GM19438 (cell line): ENCODE data around the gene GJD4.

ENCODE experiments used
- ATAC-seq: cut with Tn5 transposase; IDR thresholded peaks from one replicate; pipeline ENCODE4 v1.9.1; 2021; ENCODE audit warnings: low read depth; ENCODE audit not compliant: unreplicated experiment

The GJD4 gene

GRCh38 chr10:35605191-35605590 is at the start of gene GJD4:
TSS of gene GJD4 (plus strand) at chr10:35605341. CDS start at chr10:35605568, 227 bp downstream.
- ATAC-seq = no peak

DNA sequence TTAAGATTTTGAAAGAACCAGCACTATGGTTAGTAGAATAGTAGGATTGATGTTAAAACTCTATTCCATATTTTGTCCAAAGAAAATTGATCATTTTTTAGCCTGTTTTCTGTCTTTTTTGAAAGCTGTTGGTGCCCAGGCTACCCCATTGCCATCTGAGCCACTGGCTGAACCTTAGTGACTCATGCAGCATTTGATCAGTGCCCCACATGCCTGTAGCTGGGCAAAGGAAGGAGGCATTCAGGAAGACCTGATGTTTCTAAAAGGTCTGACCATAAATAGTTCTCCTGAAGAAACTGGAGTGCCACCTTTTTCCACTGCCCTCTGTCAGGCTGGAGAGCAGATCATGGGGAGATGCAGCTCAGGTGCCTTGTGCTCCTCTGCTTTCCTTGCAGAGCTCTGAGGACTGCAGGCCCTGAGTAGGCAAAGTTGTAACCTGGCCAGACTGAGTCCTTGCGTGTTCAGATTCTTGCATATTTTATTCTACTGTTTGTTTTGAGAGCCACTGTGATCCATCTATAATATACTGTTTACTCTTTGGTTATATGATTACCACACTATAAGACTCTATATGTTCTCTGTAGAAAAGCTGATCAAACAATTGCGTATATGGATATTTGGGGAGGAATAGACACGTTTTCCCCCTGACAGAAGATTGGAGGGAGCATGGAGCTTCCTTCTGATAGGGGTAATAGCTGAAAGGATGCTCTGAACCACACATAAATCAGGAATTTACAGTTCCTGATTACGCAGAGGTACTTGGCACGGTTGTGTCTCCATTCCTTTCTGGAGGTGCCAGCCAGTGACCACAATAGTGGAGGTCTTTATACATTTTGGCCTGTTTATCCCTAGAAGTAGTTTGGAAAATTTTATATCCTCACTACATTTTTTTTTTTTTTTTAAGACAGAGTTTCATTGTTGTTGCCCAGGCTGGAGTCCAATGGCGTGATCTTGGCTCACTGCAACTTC is 48.9 kb upstream of the GJD4 start:
- no peak for ATAC-seq

GRCh38 chr10:35558276-35558675 is 46.9 kb upstream of the GJD4 start:
- no peak for ATAC-seq

- ATAC-seq = no peak
These were observed 45.7 kb upstream of the GJD4 start for GRCh38 chr10:35559416-35559815.

DNA sequence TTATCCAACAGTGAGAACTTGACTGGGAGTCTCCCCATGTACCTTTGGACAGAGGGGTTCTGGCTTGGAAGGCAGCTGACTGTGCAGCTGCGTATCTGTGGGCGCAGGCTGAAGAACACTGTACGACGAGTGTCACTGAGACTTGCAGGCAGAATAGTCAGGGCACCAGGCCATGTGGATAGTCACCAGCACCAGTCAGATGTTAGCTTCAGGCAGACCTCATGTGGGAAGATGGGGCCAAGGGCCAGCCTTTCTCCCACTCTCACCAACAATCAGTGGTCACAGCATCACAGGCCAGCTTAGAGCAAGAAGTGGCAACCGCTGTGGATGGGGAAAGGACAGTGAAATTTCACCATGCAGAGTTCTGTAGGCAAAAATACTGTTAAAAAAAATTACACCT is 43.4 kb upstream of the GJD4 start:
- no peak for ATAC-seq

DNA sequence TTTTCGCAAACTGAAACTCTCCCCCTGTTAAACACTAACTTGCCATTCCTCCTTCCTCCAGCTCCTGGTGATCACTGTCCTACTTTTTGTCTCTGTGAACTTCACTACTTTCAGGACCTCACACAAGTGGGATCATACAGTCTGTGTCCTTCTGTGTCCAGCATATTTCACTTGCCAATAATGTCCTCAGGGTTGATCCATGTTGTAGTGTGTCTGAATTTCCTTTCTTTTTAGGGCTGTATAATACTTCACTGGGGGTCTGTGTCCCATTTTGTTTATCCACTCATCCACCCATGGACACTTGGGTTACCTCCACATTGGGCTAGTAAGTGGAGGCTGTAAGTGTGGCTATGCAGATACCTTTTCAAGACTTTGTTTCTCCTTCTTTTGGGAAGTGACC is 42.7 kb upstream of the GJD4 start:
- ATAC-seq = no peak

DNA sequence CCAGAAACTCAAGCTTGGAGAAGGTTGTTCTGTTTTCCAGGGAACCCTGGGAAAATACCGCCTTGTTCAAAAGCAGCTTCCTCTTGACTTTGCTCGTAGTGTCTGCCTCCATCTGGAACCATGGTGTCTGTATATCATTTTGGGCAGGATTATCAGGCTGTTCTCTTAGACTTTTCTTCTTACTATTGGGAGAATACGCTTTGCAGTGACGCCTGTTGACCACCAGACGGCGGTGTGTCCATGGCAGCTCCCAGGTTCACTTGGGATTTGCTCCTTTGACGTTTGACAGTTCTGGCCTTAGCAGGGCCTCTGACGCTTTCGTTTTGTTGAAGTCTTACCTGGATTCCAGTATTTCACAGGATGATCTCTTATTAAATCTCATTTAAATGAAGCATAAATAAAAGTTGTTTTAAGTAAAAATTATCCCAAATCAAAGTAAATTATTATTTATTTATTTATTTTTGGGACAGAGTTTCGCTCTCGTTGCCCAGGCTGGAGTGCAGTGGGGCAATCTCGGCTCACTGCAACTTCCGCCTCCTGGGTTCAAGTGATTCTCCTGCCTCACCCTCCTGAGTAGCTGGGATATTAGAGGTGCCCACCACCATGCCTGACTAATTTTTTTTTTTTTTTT is 41.8 kb upstream of the GJD4 start:
- no peak for ATAC-seq

DNA sequence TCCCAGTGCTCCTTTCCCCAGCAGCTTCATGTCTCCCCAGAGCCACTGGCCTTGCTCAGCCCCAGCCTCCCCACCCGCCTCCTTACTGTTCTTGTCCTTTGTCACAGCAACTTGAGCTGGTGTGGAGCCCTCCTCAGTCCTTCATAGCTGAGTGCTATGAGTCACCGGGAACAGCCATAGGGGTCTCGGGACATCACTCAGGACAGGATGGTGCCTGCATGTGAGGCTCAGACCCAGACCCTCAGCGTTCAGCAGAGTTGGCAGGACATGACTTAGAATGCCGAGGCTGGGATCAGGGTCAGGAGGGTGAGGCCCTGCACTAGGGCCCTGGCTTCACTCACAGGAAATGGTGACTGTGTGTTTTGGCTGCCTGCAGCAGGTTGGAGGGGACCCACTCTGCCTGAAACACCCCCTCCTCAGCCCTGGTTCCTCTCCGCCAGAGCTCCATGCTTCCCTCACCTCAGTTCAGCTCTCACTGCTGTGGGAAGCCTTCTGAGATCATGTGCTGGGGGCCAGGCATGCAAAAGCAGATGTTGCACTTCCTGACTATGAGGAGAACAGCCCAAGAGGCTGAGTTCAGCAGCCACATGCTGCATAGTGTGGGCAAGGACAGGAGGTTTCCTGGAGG is 40.7 kb upstream of the GJD4 start:
- peak; percentile 76 for ATAC-seq

GRCh38 chr10:35565602-35566081 is 39.5 kb upstream of the GJD4 start:
- no peak for ATAC-seq

DNA sequence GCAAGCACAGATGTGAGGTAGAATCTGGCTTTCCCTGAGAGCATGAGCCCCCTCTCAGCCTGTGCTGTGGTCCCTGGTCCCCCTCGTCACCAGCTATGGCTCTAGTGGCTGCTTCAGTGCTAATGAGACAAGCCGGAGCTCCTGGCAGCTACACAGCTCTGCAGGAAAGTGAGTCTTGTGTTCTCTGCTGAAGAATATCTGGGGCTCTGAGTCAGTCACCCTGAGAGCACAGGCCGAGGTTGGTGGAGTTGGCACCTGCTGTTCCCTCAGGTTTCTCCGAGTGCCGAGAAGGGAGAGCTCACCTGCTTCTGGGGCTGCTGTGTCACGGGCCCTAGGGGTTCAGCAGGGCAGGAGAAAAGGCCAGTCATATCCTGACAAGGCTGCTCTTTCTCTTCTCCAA is 37.2 kb upstream of the GJD4 start:
- no peak for ATAC-seq

GRCh38 chr10:35568483-35569015 is 36.6 kb upstream of the GJD4 start:
- ATAC-seq = no peak

GRCh38 chr10:35569111-35569707 is 35.9 kb upstream of the GJD4 start:
- no peak for ATAC-seq

DNA sequence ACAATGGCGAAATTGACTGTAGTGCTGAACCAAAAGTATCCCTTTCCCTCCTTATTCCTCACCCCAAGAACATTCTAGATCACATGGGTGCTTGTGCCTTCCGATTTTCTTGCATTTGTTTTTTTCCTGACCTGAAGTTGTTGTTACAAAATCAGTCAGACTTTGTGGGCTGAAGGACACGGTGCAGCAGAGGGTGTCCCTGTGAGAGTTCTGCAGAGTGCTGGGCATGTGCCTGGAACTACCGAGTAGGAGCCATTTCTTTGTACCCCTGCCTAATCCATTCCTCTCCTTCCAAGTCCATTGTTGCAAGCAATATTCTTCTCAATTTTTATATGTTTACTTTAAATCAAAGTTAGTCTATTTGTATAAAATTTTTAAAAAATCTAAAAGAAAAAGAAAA is 35.3 kb upstream of the GJD4 start:
- ATAC-seq = no peak

DNA sequence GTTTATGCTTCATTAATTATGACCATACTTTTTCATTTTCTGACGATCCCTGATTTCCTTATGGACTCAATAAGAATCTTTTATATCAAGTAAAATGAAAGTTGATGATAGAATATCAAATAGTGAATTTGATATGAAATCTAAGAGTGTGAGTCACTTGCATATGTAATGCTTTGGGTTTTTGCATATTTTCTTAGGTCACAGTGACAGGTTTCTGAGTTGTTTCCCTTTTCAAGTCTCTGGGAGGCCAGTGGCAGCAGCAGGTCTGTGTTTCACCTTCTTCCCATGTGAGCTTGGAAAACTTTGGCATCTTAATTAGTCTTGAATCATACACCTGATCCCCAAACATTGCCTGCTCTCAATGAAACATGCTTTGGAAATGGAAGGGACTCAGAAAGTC is 34.7 kb upstream of the GJD4 start:
- ATAC-seq = no peak

- ATAC-seq = no peak
These were observed 32.6 kb upstream of the GJD4 start for GRCh38 chr10:35572583-35572982.

DNA sequence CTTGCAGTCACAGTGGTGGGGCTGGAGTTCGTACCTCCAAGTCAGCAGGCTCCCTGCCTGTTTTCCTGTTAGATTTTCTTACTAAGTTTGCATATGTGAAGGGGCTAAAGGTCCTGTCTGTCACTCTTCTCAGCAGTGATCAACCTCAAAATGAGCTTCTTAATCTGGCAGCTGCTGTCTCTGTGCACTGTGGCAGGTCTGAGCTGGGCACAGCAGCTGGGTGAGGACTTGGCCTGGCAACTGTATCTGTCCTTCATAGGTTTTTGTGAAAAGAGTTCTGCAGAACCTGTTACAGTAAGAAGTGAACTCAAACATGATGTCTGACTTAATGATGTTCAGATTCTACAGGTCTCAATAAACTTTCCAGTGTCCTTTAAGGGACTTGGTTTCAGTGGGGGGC is 31.3 kb upstream of the GJD4 start:
- ATAC-seq = no peak

GRCh38 chr10:35574924-35575352 is 30.2 kb upstream of the GJD4 start:
- no peak for ATAC-seq

- no peak for ATAC-seq
These were observed 29.5 kb upstream of the GJD4 start for GRCh38 chr10:35575640-35576039.

- ATAC-seq = no peak
These were observed 28.4 kb upstream of the GJD4 start for GRCh38 chr10:35576730-35577129.

DNA sequence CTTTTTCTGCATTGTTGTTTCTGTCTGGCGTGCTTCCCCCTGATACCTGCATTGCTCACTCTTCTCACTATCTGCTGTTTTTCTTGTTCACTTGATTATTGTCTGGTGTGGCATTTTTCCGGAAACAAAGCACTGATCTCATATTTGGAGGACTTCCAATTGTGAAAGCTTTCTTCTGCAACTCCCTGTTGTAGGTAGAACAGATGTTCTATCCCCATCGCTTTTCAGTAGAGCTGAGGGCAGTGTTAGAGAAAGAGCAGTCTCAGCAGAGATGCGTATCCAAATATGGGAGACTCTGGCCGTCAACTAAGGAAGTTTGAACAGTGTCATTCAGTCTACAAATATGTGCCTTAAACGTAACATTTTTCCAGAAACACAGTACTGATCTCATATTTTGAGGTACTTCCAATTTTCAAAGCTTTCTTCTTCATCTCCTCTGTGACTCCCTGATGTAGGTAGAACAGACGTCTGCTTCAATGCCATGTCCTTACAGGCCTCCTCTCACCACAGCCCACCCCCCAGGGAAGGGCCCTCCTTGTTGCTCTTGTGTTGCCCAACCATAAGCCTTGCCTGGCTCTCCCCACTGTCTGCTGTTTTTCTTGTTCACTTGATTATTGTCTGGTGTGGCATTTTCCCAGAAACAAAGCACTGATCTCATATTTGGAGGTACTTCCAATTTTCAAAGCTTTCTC is 27.1 kb upstream of the GJD4 start:
- ATAC-seq = no peak
